Spinal cord (tissue), 10 donors: ENCODE data around the gene CISD1. TPM values are rescaled to one million over a fixed set of nuclear protein-coding genes. Genes with fewer than 3 reads are reported as not detected.
A peak's percentile ranks its signal among the peaks of the same experiment; 100 is the strongest.

ENCODE experiments used
- DNase-seq, 6 donors: peaks; one replicate each; pipeline versions ENCODE4 v3.0.0 to v3.0.0-alpha.2; 2013 to 2015; ENCODE audit warnings: low spot score in 6 of 6, low read depth in 4 of 6
- H3K27ac ChIP-seq: one replicate; pipeline ENCODE4 v1.5.1; 2013; ENCODE audit warnings: low read depth, low read length, control low read depth
- H3K27me3 ChIP-seq: one replicate; pipeline ENCODE4 v1.6.1; 2013; ENCODE audit warnings: low read length; ENCODE audit not compliant: control insufficient read depth, insufficient read depth
- H3K36me3 ChIP-seq: one replicate; pipeline ENCODE4 v1.6.1; 2013; ENCODE audit warnings: low read length; ENCODE audit not compliant: control insufficient read depth, insufficient read depth
- H3K4me1 ChIP-seq: one replicate; pipeline ENCODE4 v1.6.1; 2013; ENCODE audit warnings: low read length; ENCODE audit not compliant: control insufficient read depth, insufficient read depth
- H3K4me3 ChIP-seq: one replicate; pipeline ENCODE4 v1.5.1; 2013; ENCODE audit warnings: low read depth, low read length, control low read depth
- H3K9me3 ChIP-seq: one replicate; pipeline ENCODE4 v1.6.1; 2013; ENCODE audit warnings: low read length; ENCODE audit not compliant: control insufficient read depth, insufficient read depth
- WGBS: methylation state at CpG from one replicate; pipeline ENCODE4 v1.1.5; 2013; ENCODE audit warnings: missing lambda C conversion rate; ENCODE audit not compliant: insufficient coverage; 5-methylcytosine and 5-hydroxymethylcytosine counted together
- polyA plus RNA-seq, 2 donors: library from polyadenylated mRNA; unstranded; fragments of 120-200 nt; gene quantifications; one replicate each; pipeline ENCODE4 v1.2.1, GENCODE V29; 2013; ENCODE audit not compliant: insufficient read length in 2 of 2
- total RNA-seq, 2 donors: library from RNA; depleted of rRNA in 1 of 2; stranded (reverse); fragments of 120-200 nt in 1 of 2; fragments of >200 nt in 1 of 2; gene quantifications; one replicate each; pipeline versions ENCODE4 v1.2.3 to v1.2.4, GENCODE V29; 2013 to 2014
- donor health status: healthy.

CISD1 gene
- total and polyA plus RNA-seq, 4 donors = 69.5 to 107 (median 86.1) TPM

GRCh38 chr10:58262766-58263165 lies 6.2 kb upstream of the CISD1 start:
- Histone ChIP-seq H3K9me3 (no peaks in the 10 kb centered on the region), H3K4me1 (no peaks in the 10 kb centered on the region), H3K36me3 (no peaks in the 10 kb centered on the region), H3K27ac (no peak overlapping the region), H3K4me3 (no peak overlapping the region), H3K27me3 (no peaks in the 10 kb centered on the region)
- DNase-seq = no peak

- Histone ChIP-seq H3K27ac (no peak overlapping the region), H3K36me3 (no peaks in the 10 kb centered on the region), H3K9me3 (no peaks in the 10 kb centered on the region), H3K27me3 (no peaks in the 10 kb centered on the region), H3K4me3 (no peak overlapping the region), H3K4me1 (peaks cover 6% of the 10 kb centered on the region)
- WGBS = no CpG with 5 or more reads among the region's 5 CpGs
- DNase-seq = peak in 1 of 6 donors; percentile 3
Measured at GRCh38 chr10:58264780-58265179, 4.2 kb upstream of the CISD1 start.

GRCh38 chr10:58265249-58265648 lies 3.7 kb upstream of the CISD1 start:
- WGBS = no CpG with 5 or more reads among the region's 1 CpG
- Histone ChIP-seq H3K27me3 (no peaks in the 10 kb centered on the region), H3K36me3 (no peaks in the 10 kb centered on the region), H3K4me3 (peak overlapping the region; percentile 91), H3K4me1 (peaks cover 6% of the 10 kb centered on the region), H3K9me3 (no peaks in the 10 kb centered on the region), H3K27ac (no peak overlapping the region)
- DNase-seq = no peak

GRCh38 chr10:58266003-58266825 lies 2.7 kb upstream of the CISD1 start:
- no peaks in the 10 kb centered on the region for H3K27me3 ChIP-seq
- no peaks in the 10 kb centered on the region for H3K36me3 ChIP-seq
- peak in 5 of 6 donors; percentile 5 to 28 (median 17) for DNase-seq
- peak overlapping the region; percentile 88 for H3K27ac ChIP-seq
- H3K4me3 ChIP-seq = peak overlapping the region; percentile 91
- H3K4me1 ChIP-seq = peaks cover 9% of the 10 kb centered on the region
- H3K9me3 ChIP-seq = no peaks in the 10 kb centered on the region
- 0% methylated on average over 8 of the region's 14 CpGs for WGBS

GRCh38 chr10:58266826-58267712 lies 1.9 kb upstream of the CISD1 start:
- DNase-seq = peak in 4 of 6 donors; percentile 29 to 71 (median 53)
- peak overlapping the region; percentile 88 for H3K27ac ChIP-seq
- WGBS = 0% methylated on average over 53 of the region's 53 CpGs

GRCh38 chr10:58267713-58268453 lies 1.1 kb upstream of the CISD1 start, which contains the start of gene IPMK:
IPMK (minus strand) TSS chr10:58267894; CDS start chr10:58267611, 283 bp downstream.
- Histone ChIP-seq H3K27ac (peak within 1 kb of the TSS; percentile 96), H3K36me3 (no peaks in the 10 kb centered on the region), H3K4me3 (peak within 1 kb of the TSS; percentile 91), H3K27me3 (no peaks in the 10 kb centered on the region), H3K9me3 (no peaks in the 10 kb centered on the region), H3K4me1 (peaks cover 9% of the 10 kb centered on the region)
- DNase-seq = peak; percentile 74 to 97 (median 87)
- WGBS = under 1% methylated on average over 74 of the region's 76 CpGs

More at GRCh38 chr10:58266826-58267712, 1.9 kb upstream of the CISD1 start:
- H3K36me3 ChIP-seq = no peaks in the 10 kb centered on the region
- H3K9me3 ChIP-seq = no peaks in the 10 kb centered on the region
- no peaks in the 10 kb centered on the region for H3K27me3 ChIP-seq
- peak overlapping the region; percentile 91 for H3K4me3 ChIP-seq
- peaks cover 9% of the 10 kb centered on the region for H3K4me1 ChIP-seq

GRCh38 chr10:58268454-58268945 lies 462 bp upstream of the CISD1 start:
- H3K4me1 ChIP-seq = peaks cover 9% of the 10 kb centered on the region
- 0% methylated on average over 5 of the region's 13 CpGs for WGBS
- no peaks in the 10 kb centered on the region for H3K9me3 ChIP-seq
- peak overlapping the region; percentile 96 for H3K27ac ChIP-seq
- H3K36me3 ChIP-seq = no peaks in the 10 kb centered on the region
- H3K4me3 ChIP-seq = peak overlapping the region; percentile 91
- H3K27me3 ChIP-seq = no peaks in the 10 kb centered on the region
- peak in 1 of 6 donors; percentile 20 for DNase-seq

- Histone ChIP-seq H3K27ac (peak overlapping the region; percentile 96), H3K36me3 (no peaks in the 10 kb centered on the region), H3K4me3 (peak overlapping the region; percentile 91), H3K9me3 (no peaks in the 10 kb centered on the region), H3K27me3 (no peaks in the 10 kb centered on the region), H3K4me1 (peaks cover 9% of the 10 kb centered on the region)
- DNase-seq = peak in 3 of 6 donors; percentile 20 to 68 (median 31)
- 0% methylated on average over 6 of the region's 12 CpGs for WGBS
Measured at GRCh38 chr10:58269782-58270290, 874 bp downstream of the CISD1 start.

GRCh38 chr10:58275261-58275660 lies 6.3 kb downstream of the CISD1 start:
- H3K4me3 ChIP-seq = no peak overlapping the region
- H3K4me1 ChIP-seq = peaks cover 3% of the 10 kb centered on the region
- DNase-seq = no peak
- peaks cover 2% of the 10 kb centered on the region for H3K36me3 ChIP-seq
- no peak overlapping the region for H3K27ac ChIP-seq
- no peaks in the 10 kb centered on the region for H3K9me3 ChIP-seq
- H3K27me3 ChIP-seq = no peaks in the 10 kb centered on the region
- WGBS = no CpG with 5 or more reads among the region's 2 CpGs
